H1 (cell line): Measurements from ENCODE around the gene SYNPR. TPM values are rescaled to one million over a fixed set of nuclear protein-coding genes. Genes with fewer than 3 reads are reported as not detected.

ENCODE experiments used
- CTCF ChIA-PET: fragments of 300-600 bp; sonication (Branson Sonifier 250); formaldehyde crosslinking; loops from one replicate; lab custom pipeline; 2021; ENCODE audit not compliant: partially characterized antibody; lab: Charles Lee
- POLR2A ChIA-PET: fragments of 300-600 bp; sonication (Branson Sonifier 250); formaldehyde crosslinking; loops from one replicate; lab custom pipeline; 2021; ENCODE audit warnings: inconsistent platforms; ENCODE audit not compliant: partially characterized antibody; lab: Charles Lee
- DNase-seq, 2 experiments: peaks; one replicate each; pipeline versions ENCODE4 v3.0.0 to v3.0.0-alpha.2; 2010 to 2022; ENCODE audit warnings: low spot score in 2 of 2, low read depth in 1 of 2, mixed read lengths in 1 of 2
- FAIRE-seq: peaks from 2 replicates; lab custom pipeline; 2011; peaks lifted over from hg19 to GRCh38; lab: Jason Lieb, UNC
- H2AFZ ChIP-seq: 2 replicates; pipeline ENCODE4 v1.8.1; 2012; ENCODE audit warnings: low read length, inconsistent platforms
- H2AK5ac ChIP-seq: 2 replicates; pipeline ENCODE4 v1.6.1; 2013; ENCODE audit warnings: low read depth, low read length
- H2BK120ac ChIP-seq: replicated peaks from 2 replicates; pipeline ENCODE3; 2013; ENCODE audit warnings: low read depth, low read length, inconsistent platforms
- H2BK12ac ChIP-seq: 2 replicates; pipeline ENCODE4 v1.6.1; 2013; ENCODE audit warnings: low read depth, low read length
- H2BK15ac ChIP-seq: 2 replicates; pipeline ENCODE4 v1.6.1; 2013; ENCODE audit warnings: low read length
- H2BK20ac ChIP-seq: 2 replicates; pipeline ENCODE4 v1.6.1; 2013; ENCODE audit warnings: low read length
- H2BK5ac ChIP-seq: 2 replicates; pipeline ENCODE4 v1.6.1; 2013; ENCODE audit warnings: low read depth, low read length
- H3K14ac ChIP-seq: 2 replicates; pipeline ENCODE4 v1.6.1; 2013; ENCODE audit warnings: inconsistent platforms; ENCODE audit not compliant: insufficient read length
- H3K18ac ChIP-seq: 2 replicates; pipeline ENCODE4 v1.6.1; 2013; ENCODE audit warnings: low read length; ENCODE audit errors: extremely low read depth
- H3K23ac ChIP-seq: 2 replicates; pipeline ENCODE4 v1.6.1; 2013; ENCODE audit warnings: inconsistent platforms; ENCODE audit not compliant: insufficient read length
- H3K23me2 ChIP-seq: 2 replicates; pipeline ENCODE4 v1.6.1; 2013; ENCODE audit warnings: low read depth, low read length
- H3K27ac ChIP-seq: 2 replicates; pipeline ENCODE4 v1.6.1; 2011; ENCODE audit warnings: low read depth, low read length, inconsistent platforms
- H3K27me3 ChIP-seq, 4 experiments: replicated peaks in 1 of 4; 1 replicate in 1 of 4; 2 replicates in 3 of 4; pipeline versions ENCODE4 v1.6.1 to v1.8.1; 2011 to 2013; ENCODE audit warnings: low read length in 3 of 4, mild to moderate bottlenecking in 3 of 4, inconsistent platforms in 2 of 4, mixed read lengths in 2 of 4, moderate library complexity in 1 of 4; ENCODE audit not compliant: control insufficient read depth in 3 of 4, insufficient read depth in 3 of 4; ENCODE audit errors: extremely low read depth in 1 of 4
- H3K36me3 ChIP-seq, 4 experiments: 2 replicates each; pipeline versions ENCODE4 v1.6.1 to v1.8.1; 2011 to 2013; ENCODE audit warnings: mild to moderate bottlenecking in 4 of 4, low read length in 3 of 4, moderate library complexity in 2 of 4, control low read depth in 1 of 4, inconsistent platforms in 1 of 4; ENCODE audit not compliant: insufficient read depth in 4 of 4, control insufficient read depth in 2 of 4
- H3K4ac ChIP-seq: replicated peaks from 2 replicates; pipeline ENCODE3; 2013; ENCODE audit warnings: low read length, low read depth, mixed read lengths, inconsistent platforms; ENCODE audit not compliant: insufficient read length
- H3K4me1 ChIP-seq, 4 experiments: replicated peaks in 1 of 4; 1 replicate in 1 of 4; 2 replicates in 3 of 4; pipeline versions ENCODE4 v1.6.1 to v1.8.1; 2011 to 2013; ENCODE audit warnings: low read length in 3 of 4, inconsistent platforms in 2 of 4, mixed read lengths in 1 of 4; ENCODE audit not compliant: insufficient read depth in 4 of 4, control insufficient read depth in 3 of 4
- H3K4me2 ChIP-seq, 2 experiments: 2 replicates each; pipeline versions ENCODE4 v1.6.1 to v1.8.1; 2011 to 2013; ENCODE audit warnings: low read depth in 2 of 2, low read length in 2 of 2, control low read depth in 1 of 2, inconsistent platforms in 1 of 2, mild to moderate bottlenecking in 1 of 2; ENCODE audit not compliant: insufficient read depth in 1 of 2
- H3K4me3 ChIP-seq, 4 experiments: fragments of 200-600, 300-600 bp in 1 of 4; sonication (generic), shearing (Covaris generic), sonication (Bioruptor Twin) in 1 of 4; 2 replicates each; pipeline versions ENCODE4 v1.5.1 to v1.8.1; 2011 to 2016; ENCODE audit warnings: low read length in 4 of 4, low read depth in 3 of 4, control low read depth in 2 of 4, inconsistent platforms in 2 of 4, mild to moderate bottlenecking in 2 of 4, mixed read lengths in 1 of 4, moderate library complexity in 1 of 4; ENCODE audit not compliant: insufficient read depth in 2 of 4; ENCODE audit errors: extremely low read depth in 1 of 4
- H3K56ac ChIP-seq: replicated peaks from 2 replicates; pipeline ENCODE3; 2013; ENCODE audit warnings: low read depth, mild to moderate bottlenecking, mixed read lengths, low read length, inconsistent platforms; ENCODE audit not compliant: insufficient read length
- H3K79me1 ChIP-seq: 2 replicates; pipeline ENCODE4 v1.6.1; 2013; ENCODE audit warnings: low read depth, low read length, control low read depth
- H3K79me2 ChIP-seq, 2 experiments: 2 replicates each; pipeline versions ENCODE4 v1.6.1 to v1.8.1; 2012 to 2013; ENCODE audit warnings: low read length in 2 of 2, mild to moderate bottlenecking in 2 of 2, inconsistent platforms in 1 of 2; ENCODE audit not compliant: insufficient read depth in 2 of 2, control insufficient read depth in 1 of 2
- H3K9ac ChIP-seq, 4 experiments: replicated peaks in 1 of 4; 1 replicate in 1 of 4; 2 replicates in 3 of 4; pipeline versions ENCODE4 v1.6.1 to v1.8.1; 2011 to 2013; ENCODE audit warnings: low read depth in 3 of 4, low read length in 3 of 4, control low read depth in 2 of 4, mild to moderate bottlenecking in 2 of 4, moderate library complexity in 2 of 4, inconsistent platforms in 1 of 4; ENCODE audit errors: extremely low read depth in 1 of 4
- H3K9me3 ChIP-seq, 2 experiments: 2 replicates each; pipeline versions ENCODE4 v1.6.1 to v1.8.1; 2012 to 2013; ENCODE audit warnings: mild to moderate bottlenecking in 2 of 2, moderate library complexity in 2 of 2, control low read depth in 1 of 2, inconsistent platforms in 1 of 2, low read depth in 1 of 2, low read length in 1 of 2, mixed read lengths in 1 of 2; ENCODE audit not compliant: insufficient read depth in 2 of 2
- H4K20me1 ChIP-seq, 2 experiments: replicated peaks in 1 of 2; 2 replicates each; pipeline versions ENCODE3 to v1.8.1; 2011 to 2013; ENCODE audit warnings: inconsistent platforms in 2 of 2, low read length in 2 of 2, mild to moderate bottlenecking in 1 of 2; ENCODE audit not compliant: insufficient read depth in 2 of 2, control insufficient read depth in 1 of 2
- H4K5ac ChIP-seq: 2 replicates; pipeline ENCODE4 v1.6.1; 2013; ENCODE audit warnings: low read length, low read depth, mixed read lengths, inconsistent platforms; ENCODE audit not compliant: insufficient read length
- H4K8ac ChIP-seq: 2 replicates; pipeline ENCODE4 v1.8.0; 2013; ENCODE audit warnings: mild to moderate bottlenecking, moderate library complexity, low read length, inconsistent platforms; ENCODE audit not compliant: insufficient read depth; ENCODE audit errors: extremely low read depth
- H4K91ac ChIP-seq: replicated peaks from 2 replicates; pipeline ENCODE3; 2013; ENCODE audit warnings: low read length, mixed read lengths, inconsistent platforms; ENCODE audit not compliant: insufficient read length
- ATF3 ChIP-seq: IDR thresholded peaks from 2 replicates; pipeline ENCODE4 v1.6.1; 2011; ENCODE audit warnings: low read depth, mild to moderate bottlenecking, low read length; ENCODE audit not compliant: insufficient read depth
- BCL11A ChIP-seq, 2 experiments: IDR thresholded peaks; one replicate each; pipeline ENCODE4 v1.6.1; 2011; ENCODE audit warnings: low read depth in 2 of 2, low read length in 2 of 2, mild to moderate bottlenecking in 2 of 2
- CBX5 ChIP-seq: fragments of 300-800, 300-1000 bp; sonication (generic); IDR thresholded peaks from 2 replicates; pipeline ENCODE4 v1.7.1; 2016; ENCODE audit warnings: antibody characterized with exemption, low read length, low read depth
- CBX8 ChIP-seq: fragments of 300-800, 300-1000 bp; sonication (generic); IDR thresholded peaks from 2 replicates; pipeline ENCODE4 v1.7.1; 2016; ENCODE audit warnings: low read depth, low read length, borderline replicate concordance
- CEBPB ChIP-seq: IDR thresholded peaks from 2 replicates; pipeline ENCODE4 v1.6.1; 2012; ENCODE audit warnings: low read depth, low read length
- CHD1 ChIP-seq: IDR thresholded peaks from 2 replicates; pipeline ENCODE4 v1.6.1; 2012; ENCODE audit warnings: low read depth, low read length, improper control_type of control experiment
- GTF2F1 ChIP-seq: IDR thresholded peaks from 2 replicates; pipeline ENCODE4 v1.6.1; 2012; ENCODE audit warnings: low read depth, low read length, improper control_type of control experiment, borderline replicate concordance
- MAFK ChIP-seq: IDR thresholded peaks from 2 replicates; pipeline ENCODE4 v1.6.1; 2012; ENCODE audit warnings: low read depth, mild to moderate bottlenecking, improper control_type of control experiment, low read length
- MAX ChIP-seq: IDR thresholded peaks from 2 replicates; pipeline ENCODE4 v1.6.1; 2012; ENCODE audit warnings: inconsistent platforms
- RNF2 ChIP-seq: fragments of 200-900, 300-1000 bp; sonication (generic); IDR thresholded peaks from 2 replicates; pipeline ENCODE4 v1.7.1; 2016; ENCODE audit warnings: borderline replicate concordance, low read depth, mild to moderate bottlenecking, antibody characterized with exemption, low read length; ENCODE audit not compliant: poor library complexity, severe bottlenecking; ENCODE audit errors: missing control alignments
- RXRA ChIP-seq: IDR thresholded peaks from 2 replicates; pipeline ENCODE4 v1.6.1; 2011; ENCODE audit warnings: low read depth, mild to moderate bottlenecking, low read length, moderate library complexity; ENCODE audit not compliant: insufficient read depth
- SP4 ChIP-seq: IDR thresholded peaks from 2 replicates; pipeline ENCODE4 v1.6.1; 2012; ENCODE audit warnings: low read length, inconsistent platforms
- WGBS, 2 experiments: shearing (Covaris generic) in 1 of 2; methylation state at CpG; one replicate each; pipeline versions ENCODE4 v1.1.6 to v1.1.7; 2013 to 2015; ENCODE audit warnings: low lambda C conversion rate in 2 of 2, mixed read lengths in 2 of 2, inconsistent platforms in 1 of 2, low coverage in 1 of 2, missing lambda C conversion rate in 1 of 2; ENCODE audit not compliant: insufficient replicate concordance in 2 of 2, insufficient coverage in 1 of 2, insufficient read length in 1 of 2; ENCODE audit errors: extremely low coverage in 1 of 2, missing lambda C conversion rate in 1 of 2; 5-methylcytosine and 5-hydroxymethylcytosine counted together
- polyA plus RNA-seq, 7 experiments: library from polyadenylated mRNA; depleted of rRNA in 3 of 7; stranded (reverse) in 5 of 7; unstranded in 2 of 7; fragments of >200 nt in 5 of 7; fragments of 200-250 nt in 2 of 7; gene quantifications; 1 replicate in 5 of 7; 2 replicates in 1 of 7; 4 replicates in 1 of 7; pipeline versions ENCODE4 v1.2.1 to v1.2.3, GENCODE V29; 2011 to 2013; ENCODE audit warnings: missing spikeins in 2 of 7, mixed read lengths in 2 of 7
- total RNA-seq: library from RNA; stranded (reverse); fragmentation: NEBNext Ultra II Directional; extraction: Animal tissue kit (Norgen Biotek cat#: 25700); gene quantifications from 2 replicates; pipeline ENCODE4 v1.2.1, GENCODE V29; 2021

SYNPR gene
- total and polyA plus RNA-seq, 2 of the 8 experiments (the other 6 are each of a cell fraction or from before 2014, with no cell fraction given) = 0.39 to 0.99 TPM

GRCh38 chr3:63474828-63475518, 196.9 kb downstream of the SYNPR start:
- FAIRE-seq = no peak
- no peak overlapping the region for H2BK15ac ChIP-seq
- TF ChIP-seq RXRA (no peak), CEBPB (no peak), CHD1 (no peak), CBX8 (no peak), SP4 (no peak), CBX5 (no peak), MAFK (no peak), ATF3 (no peak), RNF2 (no peak), MAX (no peak), BCL11A (IDR thresholded peaks at IDR 0.05; ENCODE audit: low read depth in 2 of 2, low read length in 2 of 2) (no peak), GTF2F1 (no peak)

More at GRCh38 chr3:63474828-63475518, 196.9 kb downstream of the SYNPR start:
- Histone ChIP-seq H3K18ac (no peak overlapping the region), H3K4me2 (no peak overlapping the region), H4K8ac (no peak overlapping the region), H3K79me1 (no peaks in the 10 kb centered on the region), H3K36me3 (no peaks in the 10 kb centered on the region; a peak in 1 of 8 replicates), H3K14ac (no peak overlapping the region), H3K27ac (no peak overlapping the region), H3K23me2 (no peaks in the 10 kb centered on the region), H3K27me3 (no peaks in the 10 kb centered on the region), H4K5ac (no peak overlapping the region), H2BK120ac (no peak overlapping the region), H3K56ac (no peak overlapping the region), H4K20me1 (no peaks in the 10 kb centered on the region), H3K4me3 (no peak overlapping the region), H3K79me2 (no peaks in the 10 kb centered on the region), H2AFZ (no peak overlapping the region), H2BK12ac (no peak overlapping the region), H2BK5ac (no peak overlapping the region), H2BK20ac (no peak overlapping the region), H3K4me1 (no peaks in the 10 kb centered on the region; a peak in 1 of 7 replicates), H3K9me3 (0 out of 4 replicates have a peak, but pooled peaks cover 0 to 4% of the 10 kb centered on the region in 2 experiments), H3K9ac (no peak overlapping the region), H3K4ac (no peak overlapping the region), H3K23ac (no peak overlapping the region), H2AK5ac (no peak overlapping the region), H4K91ac (no peak overlapping the region)
- ChIA-PET CTCF (interaction anchor here (0.9 to 1.7 kb wide), 3 partner anchors 12 to 343 kb away, joined by 3 to 4 read pairs (median 4); no protein-coding TSS in a partner anchor), POLR2A (no interaction called here)
- no peak for DNase-seq
- WGBS, 2 experiments = 90% methylated on average over 3 of the region's 3 CpGs; no CpG with 5 or more reads in 1 of the 2 experiments
